Measurements from ENCODE around the gene NELL1. TPM values are rescaled to one million over a fixed set of nuclear protein-coding genes. Genes with fewer than 3 reads are reported as not detected.

The NELL1 gene
- polyA plus RNA-seq, 2 donors = 0.04 to 0.08 TPM

DNA sequence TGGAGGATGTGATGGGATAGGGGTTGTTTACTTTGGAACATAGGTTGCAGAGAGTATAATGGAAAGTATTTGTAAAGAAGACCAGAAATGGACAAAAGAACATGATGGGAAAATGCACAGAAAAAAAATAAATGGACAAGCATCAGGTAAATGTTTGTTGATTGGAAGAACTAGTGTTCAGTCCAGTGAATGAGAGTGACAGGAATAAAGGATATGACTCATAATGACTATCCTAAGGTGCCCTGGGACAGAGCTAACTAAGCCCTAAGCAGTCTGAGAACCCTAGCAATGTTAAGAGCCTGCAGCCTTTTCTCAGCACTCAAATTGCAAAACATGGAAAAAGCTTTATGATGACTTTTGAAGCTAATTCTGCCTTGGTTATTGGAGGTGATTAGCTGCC lies 790.7 kb downstream of the NELL1 start:
- Histone ChIP-seq H3K4me1 (ENCODE audit: control insufficient read depth in 2 of 2, insufficient read depth in 2 of 2, low read length in 1 of 2) (no peaks in the 10 kb centered on the region), H3K36me3 (ENCODE audit: control insufficient read depth in 2 of 2, insufficient read depth in 2 of 2, low read length in 1 of 2) (no peaks in the 10 kb centered on the region), H3K27ac (ENCODE audit: low read depth in 2 of 2, low read length in 1 of 2) (no peak overlapping the region), H3K9me3 (ENCODE audit: control insufficient read depth in 2 of 2, insufficient read depth in 1 of 2, low read depth in 1 of 2, low read length in 1 of 2) (no peaks in the 10 kb centered on the region), H3K4me3 (ENCODE audit: low read depth in 1 of 2, low read length in 2 of 2) (no peak overlapping the region), H3K27me3 (ENCODE audit: control insufficient read depth in 1 of 2, insufficient read depth in 2 of 2, low read length in 2 of 2) (no peaks in the 10 kb centered on the region)

GRCh38 chr11:21461701-21462100 lies 792.3 kb downstream of the NELL1 start:
- no peaks in the 10 kb centered on the region for H3K36me3 ChIP-seq (ENCODE audit: control insufficient read depth in 2 of 2, insufficient read depth in 2 of 2, low read length in 1 of 2)
- 78 to 88% methylated on average over 1 of the region's 1 CpG for WGBS, 2 donors
- H3K9me3 ChIP-seq (ENCODE audit: control insufficient read depth in 2 of 2, insufficient read depth in 1 of 2, low read depth in 1 of 2, low read length in 1 of 2) = no peaks in the 10 kb centered on the region
- H3K4me1 ChIP-seq (ENCODE audit: control insufficient read depth in 2 of 2, insufficient read depth in 2 of 2, low read length in 1 of 2) = no peaks in the 10 kb centered on the region
- H3K4me3 ChIP-seq (ENCODE audit: low read depth in 1 of 2, low read length in 2 of 2) = no peak overlapping the region
- H3K27me3 ChIP-seq (ENCODE audit: control insufficient read depth in 1 of 2, insufficient read depth in 2 of 2, low read length in 2 of 2) = no peaks in the 10 kb centered on the region
- no peak overlapping the region for H3K27ac ChIP-seq (ENCODE audit: low read depth in 2 of 2, low read length in 1 of 2)

GRCh38 chr11:21464601-21465193 lies 795.3 kb downstream of the NELL1 start:
- Histone ChIP-seq H3K36me3 (ENCODE audit: control insufficient read depth in 2 of 2, insufficient read depth in 2 of 2, low read length in 1 of 2) (no peaks in the 10 kb centered on the region), H3K4me3 (ENCODE audit: low read depth in 1 of 2, low read length in 2 of 2) (no peak overlapping the region), H3K4me1 (ENCODE audit: control insufficient read depth in 2 of 2, insufficient read depth in 2 of 2, low read length in 1 of 2) (no peaks in the 10 kb centered on the region), H3K27me3 (ENCODE audit: control insufficient read depth in 1 of 2, insufficient read depth in 2 of 2, low read length in 2 of 2) (no peaks in the 10 kb centered on the region), H3K27ac (ENCODE audit: low read depth in 2 of 2, low read length in 1 of 2) (no peak overlapping the region), H3K9me3 (ENCODE audit: control insufficient read depth in 2 of 2, insufficient read depth in 1 of 2, low read depth in 1 of 2, low read length in 1 of 2) (no peaks in the 10 kb centered on the region)
- WGBS, 2 donors = 44 to 63% methylated on average over 2 of the region's 2 CpGs

- Histone ChIP-seq H3K4me1 (ENCODE audit: control insufficient read depth in 2 of 2, insufficient read depth in 2 of 2, low read length in 1 of 2) (no peaks in the 10 kb centered on the region), H3K27ac (ENCODE audit: low read depth in 2 of 2, low read length in 1 of 2) (no peak overlapping the region), H3K4me3 (ENCODE audit: low read depth in 1 of 2, low read length in 2 of 2) (no peak overlapping the region), H3K9me3 (ENCODE audit: control insufficient read depth in 2 of 2, insufficient read depth in 1 of 2, low read depth in 1 of 2, low read length in 1 of 2) (no peaks in the 10 kb centered on the region), H3K36me3 (ENCODE audit: control insufficient read depth in 2 of 2, insufficient read depth in 2 of 2, low read length in 1 of 2) (no peaks in the 10 kb centered on the region), H3K27me3 (ENCODE audit: control insufficient read depth in 1 of 2, insufficient read depth in 2 of 2, low read length in 2 of 2) (no peaks in the 10 kb centered on the region)
- WGBS, 2 donors = 65 to 76% methylated on average over 1 of the region's 1 CpG
Observed at GRCh38 chr11:21465203-21465602, 795.8 kb downstream of the NELL1 start.

GRCh38 chr11:21465920-21466319 lies 796.5 kb downstream of the NELL1 start:
- H3K9me3 ChIP-seq (ENCODE audit: control insufficient read depth in 2 of 2, insufficient read depth in 1 of 2, low read depth in 1 of 2, low read length in 1 of 2) = no peaks in the 10 kb centered on the region
- H3K4me3 ChIP-seq (ENCODE audit: low read depth in 1 of 2, low read length in 2 of 2) = no peak overlapping the region
- H3K27ac ChIP-seq (ENCODE audit: low read depth in 2 of 2, low read length in 1 of 2) = no peak overlapping the region
- no peaks in the 10 kb centered on the region for H3K36me3 ChIP-seq (ENCODE audit: control insufficient read depth in 2 of 2, insufficient read depth in 2 of 2, low read length in 1 of 2)
- 85 to 92% methylated on average over 4 of the region's 4 CpGs for WGBS, 2 donors
- H3K27me3 ChIP-seq (ENCODE audit: control insufficient read depth in 1 of 2, insufficient read depth in 2 of 2, low read length in 2 of 2) = no peaks in the 10 kb centered on the region
- H3K4me1 ChIP-seq (ENCODE audit: control insufficient read depth in 2 of 2, insufficient read depth in 2 of 2, low read length in 1 of 2) = no peaks in the 10 kb centered on the region

DNA sequence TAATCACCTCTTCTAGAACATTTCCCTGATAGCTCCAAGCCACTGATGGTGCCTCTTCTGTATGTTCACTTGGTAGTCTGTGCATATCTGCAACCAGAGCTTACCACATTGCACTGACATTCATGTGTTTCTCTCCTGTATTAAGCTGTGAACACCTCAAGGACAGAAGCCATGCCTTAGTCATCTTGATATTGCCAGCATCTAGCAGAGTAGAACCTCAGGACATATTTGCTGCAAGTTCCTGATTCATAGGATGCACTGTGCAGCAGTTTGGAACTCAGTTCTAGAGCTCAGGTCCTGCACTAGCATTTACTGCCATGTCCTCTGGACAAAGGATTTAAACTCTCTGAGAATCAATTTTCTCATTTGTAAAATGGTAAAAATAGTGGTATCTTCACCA lies 801.1 kb downstream of the NELL1 start:
- Histone ChIP-seq H3K4me1 (ENCODE audit: control insufficient read depth in 2 of 2, insufficient read depth in 2 of 2, low read length in 1 of 2) (no peaks in the 10 kb centered on the region), H3K9me3 (ENCODE audit: control insufficient read depth in 2 of 2, insufficient read depth in 1 of 2, low read depth in 1 of 2, low read length in 1 of 2) (no peaks in the 10 kb centered on the region), H3K27ac (ENCODE audit: low read depth in 2 of 2, low read length in 1 of 2) (no peak overlapping the region), H3K36me3 (ENCODE audit: control insufficient read depth in 2 of 2, insufficient read depth in 2 of 2, low read length in 1 of 2) (no peaks in the 10 kb centered on the region), H3K27me3 (ENCODE audit: control insufficient read depth in 1 of 2, insufficient read depth in 2 of 2, low read length in 2 of 2) (no peaks in the 10 kb centered on the region), H3K4me3 (ENCODE audit: low read depth in 1 of 2, low read length in 2 of 2) (no peak overlapping the region)

- peaks cover 0 to 2% of the 10 kb centered on the region in 2 donors for H3K9me3 ChIP-seq (ENCODE audit: control insufficient read depth in 2 of 2, insufficient read depth in 1 of 2, low read depth in 1 of 2, low read length in 1 of 2)
- no peaks in the 10 kb centered on the region for H3K4me1 ChIP-seq (ENCODE audit: control insufficient read depth in 2 of 2, insufficient read depth in 2 of 2, low read length in 1 of 2)
- WGBS, 2 donors = 44 to 48% methylated on average over 3 of the region's 3 CpGs
- no peak overlapping the region for H3K4me3 ChIP-seq (ENCODE audit: low read depth in 1 of 2, low read length in 2 of 2)
- no peak overlapping the region for H3K27ac ChIP-seq (ENCODE audit: low read depth in 2 of 2, low read length in 1 of 2)
- no peaks in the 10 kb centered on the region for H3K27me3 ChIP-seq (ENCODE audit: control insufficient read depth in 1 of 2, insufficient read depth in 2 of 2, low read length in 2 of 2)
- H3K36me3 ChIP-seq (ENCODE audit: control insufficient read depth in 2 of 2, insufficient read depth in 2 of 2, low read length in 1 of 2) = no peaks in the 10 kb centered on the region
Observed at GRCh38 chr11:21472261-21472660, 802.9 kb downstream of the NELL1 start.

DNA sequence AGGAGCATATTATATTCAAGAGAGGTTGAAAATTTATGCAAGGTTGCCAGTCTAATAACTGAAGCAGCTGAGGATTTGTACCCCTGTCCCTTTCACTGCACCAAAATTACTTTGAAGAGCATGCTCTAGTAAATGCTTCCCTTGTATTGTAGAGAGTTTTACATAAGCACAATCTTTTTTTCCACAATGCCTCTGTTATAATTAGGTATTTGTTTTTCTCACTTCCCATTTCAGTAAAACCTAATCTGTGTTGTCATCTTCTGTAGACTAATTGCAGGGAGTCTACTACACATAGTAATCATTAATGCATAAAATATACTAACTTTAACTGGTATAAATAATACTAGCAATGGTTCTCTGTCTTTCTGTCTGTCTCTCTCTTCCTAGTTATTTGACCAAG lies 805.1 kb downstream of the NELL1 start:
- Histone ChIP-seq H3K4me3 (ENCODE audit: low read depth in 1 of 2, low read length in 2 of 2) (no peak overlapping the region), H3K9me3 (ENCODE audit: control insufficient read depth in 2 of 2, insufficient read depth in 1 of 2, low read depth in 1 of 2, low read length in 1 of 2) (peaks cover 0 to 2% of the 10 kb centered on the region in 2 donors), H3K27me3 (ENCODE audit: control insufficient read depth in 1 of 2, insufficient read depth in 2 of 2, low read length in 2 of 2) (no peaks in the 10 kb centered on the region), H3K27ac (ENCODE audit: low read depth in 2 of 2, low read length in 1 of 2) (no peak overlapping the region), H3K4me1 (ENCODE audit: control insufficient read depth in 2 of 2, insufficient read depth in 2 of 2, low read length in 1 of 2) (no peaks in the 10 kb centered on the region), H3K36me3 (ENCODE audit: control insufficient read depth in 2 of 2, insufficient read depth in 2 of 2, low read length in 1 of 2) (no peaks in the 10 kb centered on the region)

- WGBS, 2 donors = 63 to 75% methylated on average over 2 of the region's 2 CpGs
- Histone ChIP-seq H3K9me3 (ENCODE audit: control insufficient read depth in 2 of 2, insufficient read depth in 1 of 2, low read depth in 1 of 2, low read length in 1 of 2) (peaks cover 0 to 2% of the 10 kb centered on the region in 2 donors), H3K4me1 (ENCODE audit: control insufficient read depth in 2 of 2, insufficient read depth in 2 of 2, low read length in 1 of 2) (no peaks in the 10 kb centered on the region), H3K27me3 (ENCODE audit: control insufficient read depth in 1 of 2, insufficient read depth in 2 of 2, low read length in 2 of 2) (no peaks in the 10 kb centered on the region), H3K4me3 (ENCODE audit: low read depth in 1 of 2, low read length in 2 of 2) (no peak overlapping the region), H3K27ac (ENCODE audit: low read depth in 2 of 2, low read length in 1 of 2) (no peak overlapping the region), H3K36me3 (ENCODE audit: control insufficient read depth in 2 of 2, insufficient read depth in 2 of 2, low read length in 1 of 2) (no peaks in the 10 kb centered on the region)
Observed at GRCh38 chr11:21475276-21475675, 805.9 kb downstream of the NELL1 start.

- H3K4me1 ChIP-seq (ENCODE audit: control insufficient read depth in 2 of 2, insufficient read depth in 2 of 2, low read length in 1 of 2) = no peaks in the 10 kb centered on the region
- peaks cover 0 to 2% of the 10 kb centered on the region in 2 donors for H3K9me3 ChIP-seq (ENCODE audit: control insufficient read depth in 2 of 2, insufficient read depth in 1 of 2, low read depth in 1 of 2, low read length in 1 of 2)
- no peak overlapping the region for H3K27ac ChIP-seq (ENCODE audit: low read depth in 2 of 2, low read length in 1 of 2)
- no peak overlapping the region for H3K4me3 ChIP-seq (ENCODE audit: low read depth in 1 of 2, low read length in 2 of 2)
- 86% methylated on average over 4 of the region's 4 CpGs for WGBS, 2 donors
- no peaks in the 10 kb centered on the region for H3K36me3 ChIP-seq (ENCODE audit: control insufficient read depth in 2 of 2, insufficient read depth in 2 of 2, low read length in 1 of 2)
- H3K27me3 ChIP-seq (ENCODE audit: control insufficient read depth in 1 of 2, insufficient read depth in 2 of 2, low read length in 2 of 2) = no peaks in the 10 kb centered on the region
Observed at GRCh38 chr11:21476588-21476987, 807.2 kb downstream of the NELL1 start.

Measured in esophagus (tissue), 2 donors.